SU-DHL-6 (cell line): ENCODE data around the gene HCN3.

Experiments used
- H2AFZ ChIP-seq: fragments of 200-600 bp; sonication (generic); 2 replicates; pipeline ENCODE4 v1.6.1; 2014; ENCODE audit warnings: low read depth, mild to moderate bottlenecking, moderate library complexity, mixed read lengths, antibody characterized with exemption, low read length; ENCODE audit not compliant: severe bottlenecking
- H3F3A ChIP-seq: fragments of 200-600 bp; shearing (Covaris generic); 2 replicates; pipeline ENCODE4 v1.6.0; 2016; ENCODE audit warnings: antibody characterized with exemption, mild to moderate bottlenecking; ENCODE audit not compliant: insufficient read depth
- H3K27ac ChIP-seq: fragments of 200-600 bp; sonication (generic); 2 replicates; pipeline ENCODE4 v1.5.1; 2016; ENCODE audit warnings: low read depth, mild to moderate bottlenecking, low read length, moderate library complexity, mixed read lengths
- H3K27me3 ChIP-seq: fragments of 200-600 bp; sonication (generic), shearing (Covaris generic); 2 replicates; pipeline ENCODE4 v1.6.0; 2014; ENCODE audit warnings: mild to moderate bottlenecking, low read length
- H3K36me3 ChIP-seq: fragments of 200-600 bp; sonication (generic); 2 replicates; pipeline ENCODE4 v1.6.1; 2014; ENCODE audit warnings: mild to moderate bottlenecking, low read length, mixed read lengths
- H3K4me2 ChIP-seq: fragments of 300-600, 200-600 bp; shearing (Covaris generic), sonication (generic); 2 replicates; pipeline ENCODE4 v1.6.0; 2014; ENCODE audit warnings: low read length, low read depth, mild to moderate bottlenecking; ENCODE audit not compliant: poor library complexity, severe bottlenecking
- H3K4me3 ChIP-seq: fragments of 200-600 bp; sonication (generic); 2 replicates; pipeline ENCODE4 v1.5.1; 2014; ENCODE audit warnings: antibody characterized with exemption, low read length, mild to moderate bottlenecking, mixed read lengths; ENCODE audit not compliant: insufficient read depth, poor library complexity, severe bottlenecking
- H3K79me2 ChIP-seq: fragments of 200-600 bp; sonication (generic); 2 replicates; pipeline ENCODE4 v1.6.1; 2014; ENCODE audit warnings: mild to moderate bottlenecking, low read length, moderate library complexity; ENCODE audit not compliant: insufficient read depth
- H3K9ac ChIP-seq: fragments of 200-600 bp; sonication (generic); 2 replicates; pipeline ENCODE4 v1.7.0; 2014; ENCODE audit warnings: mild to moderate bottlenecking, low read length
- H3K9me2 ChIP-seq: fragments of 200-600 bp; sonication (generic); replicated peaks from 2 replicates; pipeline ENCODE4 v1.6.1; 2014; ENCODE audit warnings: low read length; ENCODE audit not compliant: insufficient read depth
- H3K9me3 ChIP-seq: fragments of 200-600 bp; sonication (generic); 2 replicates; pipeline ENCODE4 v1.6.1; 2014; ENCODE audit warnings: low read length, mixed read lengths; ENCODE audit not compliant: insufficient read depth
- H4K20me1 ChIP-seq: fragments of 200-600 bp; sonication (generic); 2 replicates; pipeline ENCODE4 v1.6.1; 2014; ENCODE audit warnings: low read depth, mild to moderate bottlenecking, antibody characterized with exemption, low read length, moderate library complexity, mixed read lengths
- EZH2phosphoT487 ChIP-seq: fragments of 200-600 bp; sonication (generic), shearing (Covaris generic); conservative IDR thresholded peaks from 2 replicates; pipeline ENCODE4 v1.6.1; 2018; ENCODE audit warnings: mild to moderate bottlenecking, antibody characterized with exemption, low read length, moderate library complexity, mixed read lengths
- TF ChIP-seq, protein P1 (sequence below): fragments of 200-600 bp; sonication (generic); IDR thresholded peaks from one replicate; pipeline ENCODE4 v1.5.1; 2017; ENCODE audit warnings: antibody characterized with exemption, mild to moderate bottlenecking, low read length, moderate library complexity; ENCODE audit not compliant: insufficient read depth, poor library complexity, severe bottlenecking

HCN3 gene

DNA sequence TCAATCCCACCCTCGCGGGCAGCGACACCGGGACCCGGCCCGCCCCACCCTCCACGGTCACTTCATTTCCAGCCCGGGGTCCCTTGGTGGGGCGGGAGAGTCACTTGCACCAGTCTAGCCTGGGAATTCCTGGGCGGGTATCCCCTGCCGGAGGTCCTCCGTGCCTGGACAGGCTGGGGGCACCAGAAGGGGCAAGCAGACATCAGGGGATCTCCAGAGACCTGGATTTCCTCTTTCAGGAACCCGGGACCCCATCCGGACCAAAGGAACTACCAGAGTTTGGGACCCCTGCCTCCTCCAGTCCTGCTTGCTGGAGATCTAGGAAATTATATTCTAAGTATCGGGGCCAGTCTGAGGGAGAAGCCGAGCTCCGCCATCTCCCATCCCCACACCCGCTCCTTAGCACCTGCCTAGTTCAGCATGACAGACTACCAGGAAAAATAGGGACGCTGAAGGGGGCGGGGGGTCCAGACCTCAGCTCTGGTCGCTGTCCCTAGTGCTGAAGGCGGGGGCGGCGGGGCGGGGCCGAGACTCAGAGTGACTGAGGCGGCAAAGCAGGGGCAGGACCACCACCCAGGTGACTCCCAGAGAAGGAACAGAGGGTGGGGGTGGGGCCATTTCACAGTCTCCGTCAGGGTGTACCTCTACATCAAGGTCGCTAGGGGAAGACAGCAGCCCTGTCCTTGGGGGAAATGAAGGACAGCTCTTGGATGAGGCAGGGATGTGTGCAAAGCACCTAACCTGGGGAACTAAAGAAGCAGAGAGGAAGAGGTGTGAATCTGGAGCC lies 832 bp downstream of the HCN3 start:
- H3F3A ChIP-seq, result peaks cover 36% of the 10 kb centered on the region
- no peaks in the 10 kb centered on the region for H3K9me2 ChIP-seq
- no peak for TF ChIP-seq EZH2phosphoT487
- TF ChIP-seq, protein P1, sequence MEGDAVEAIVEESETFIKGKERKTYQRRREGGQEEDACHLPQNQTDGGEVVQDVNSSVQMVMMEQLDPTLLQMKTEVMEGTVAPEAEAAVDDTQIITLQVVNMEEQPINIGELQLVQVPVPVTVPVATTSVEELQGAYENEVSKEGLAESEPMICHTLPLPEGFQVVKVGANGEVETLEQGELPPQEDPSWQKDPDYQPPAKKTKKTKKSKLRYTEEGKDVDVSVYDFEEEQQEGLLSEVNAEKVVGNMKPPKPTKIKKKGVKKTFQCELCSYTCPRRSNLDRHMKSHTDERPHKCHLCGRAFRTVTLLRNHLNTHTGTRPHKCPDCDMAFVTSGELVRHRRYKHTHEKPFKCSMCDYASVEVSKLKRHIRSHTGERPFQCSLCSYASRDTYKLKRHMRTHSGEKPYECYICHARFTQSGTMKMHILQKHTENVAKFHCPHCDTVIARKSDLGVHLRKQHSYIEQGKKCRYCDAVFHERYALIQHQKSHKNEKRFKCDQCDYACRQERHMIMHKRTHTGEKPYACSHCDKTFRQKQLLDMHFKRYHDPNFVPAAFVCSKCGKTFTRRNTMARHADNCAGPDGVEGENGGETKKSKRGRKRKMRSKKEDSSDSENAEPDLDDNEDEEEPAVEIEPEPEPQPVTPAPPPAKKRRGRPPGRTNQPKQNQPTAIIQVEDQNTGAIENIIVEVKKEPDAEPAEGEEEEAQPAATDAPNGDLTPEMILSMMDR, result no peak
- no peaks in the 10 kb centered on the region for H3K27me3 ChIP-seq
- peak overlapping the region; percentile 82 for H3K9ac ChIP-seq
- peak overlapping the region; percentile 83 for H3K4me2 ChIP-seq
- H3K4me3 ChIP-seq, result peak overlapping the region; percentile 75
- no peaks in the 10 kb centered on the region for H4K20me1 ChIP-seq
- H2AFZ ChIP-seq, result peak overlapping the region; percentile 89
- no peaks in the 10 kb centered on the region for H3K9me3 ChIP-seq
- H3K36me3 ChIP-seq, result no peaks in the 10 kb centered on the region
- peak overlapping the region; percentile 55 for H3K27ac ChIP-seq
- H3K79me2 ChIP-seq, result peaks cover 12% of the 10 kb centered on the region

DNA sequence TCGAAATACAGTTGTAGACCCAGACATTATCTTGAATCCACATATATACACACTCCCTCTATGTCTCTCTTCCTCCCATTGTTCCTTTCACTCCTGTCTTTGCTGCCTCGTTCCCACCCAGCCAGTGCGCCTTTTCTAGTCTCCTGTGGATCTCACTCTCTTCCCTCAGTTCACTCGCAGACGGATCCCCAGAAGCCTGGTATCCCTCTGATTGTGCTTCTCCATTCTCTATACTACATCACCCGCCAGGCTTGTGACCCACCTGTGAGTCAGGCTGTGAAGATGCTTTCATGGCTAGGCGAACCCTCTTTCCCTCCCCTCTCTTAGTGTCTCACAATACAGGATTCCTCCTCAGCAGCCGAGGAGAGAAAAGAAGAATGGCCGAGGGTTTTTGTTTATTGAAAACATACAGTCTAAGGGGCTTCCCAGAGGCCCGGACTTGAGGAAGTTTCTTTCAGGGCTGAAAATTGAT lies 1.5 kb downstream of the HCN3 start:
- Histone ChIP-seq H3K9me3 (no peaks in the 10 kb centered on the region), H3F3A (peaks cover 36% of the 10 kb centered on the region), H3K27me3 (no peaks in the 10 kb centered on the region), H4K20me1 (no peaks in the 10 kb centered on the region), H3K9me2 (no peaks in the 10 kb centered on the region), H3K27ac (no peak overlapping the region), H2AFZ (no peak overlapping the region), H3K4me2 (peak overlapping the region; percentile 83), H3K36me3 (no peaks in the 10 kb centered on the region), H3K9ac (peak overlapping the region; percentile 82; the same call in 1 of the 2 replicates), H3K79me2 (peaks cover 7% of the 10 kb centered on the region; the same call in 1 of the 2 replicates), H3K4me3 (no peak overlapping the region)
- no peak for TF ChIP-seq EZH2phosphoT487
- TF ChIP-seq, protein P1, result no peak

GRCh38 chr1:155279268-155279667 lies 2.0 kb downstream of the HCN3 start:
- no peaks in the 10 kb centered on the region for H4K20me1 ChIP-seq
- peaks cover 36% of the 10 kb centered on the region for H3F3A ChIP-seq
- H3K9ac ChIP-seq, result 0 out of 2 replicates have a peak overlapping the region, but pooled peaks have one; percentile 82
- no peaks in the 10 kb centered on the region for H3K9me2 ChIP-seq
- no peaks in the 10 kb centered on the region for H3K9me3 ChIP-seq
- 0 out of 2 replicates have a peak, but pooled peaks cover 6% of the 10 kb centered on the region for H3K79me2 ChIP-seq
- no peak overlapping the region for H3K27ac ChIP-seq
- no peak overlapping the region for H3K4me2 ChIP-seq
- H3K27me3 ChIP-seq, result no peaks in the 10 kb centered on the region
- H2AFZ ChIP-seq, result no peak overlapping the region
- TF ChIP-seq, protein P1, result no peak
- no peak for TF ChIP-seq EZH2phosphoT487
- H3K36me3 ChIP-seq, result no peaks in the 10 kb centered on the region
- H3K4me3 ChIP-seq, result no peak overlapping the region
